ENCODE measurements around the gene SLC19A2.

- TF ChIP-seq CTCF (conservative IDR thresholded peaks at IDR 0.05): no peak
- no peak for TF ChIP-seq EZH2 (IDR thresholded peaks at IDR 0.05; ENCODE audit: low read depth)
Measured at GRCh38 chr1:169509354-169509753, 23.6 kb upstream of the SLC19A2 start.

Measured in PC-9 (cell line).